NCI-H446 treated with DMSO at 0.1 percent for 48 hours (cell line): ENCODE measurements around the gene SH3RF2.
"Not testable (repeated sequence)": the region's sequence is repeated elsewhere in the genome, so short reads cannot be mapped to it uniquely, and the experiment has no call there.

Experiments
- DNase-seq: peaks from one replicate; lab custom pipeline; 2025; lab: John Stamatoyannopoulos, UW

SH3RF2 gene

GRCh38 chr5:146007270-146007669 lies 70.9 kb downstream of the SH3RF2 start:
- no peak for DNase-seq

- DNase-seq = no peak
These were observed 71.6 kb downstream of the SH3RF2 start for GRCh38 chr5:146007989-146008388.

DNA sequence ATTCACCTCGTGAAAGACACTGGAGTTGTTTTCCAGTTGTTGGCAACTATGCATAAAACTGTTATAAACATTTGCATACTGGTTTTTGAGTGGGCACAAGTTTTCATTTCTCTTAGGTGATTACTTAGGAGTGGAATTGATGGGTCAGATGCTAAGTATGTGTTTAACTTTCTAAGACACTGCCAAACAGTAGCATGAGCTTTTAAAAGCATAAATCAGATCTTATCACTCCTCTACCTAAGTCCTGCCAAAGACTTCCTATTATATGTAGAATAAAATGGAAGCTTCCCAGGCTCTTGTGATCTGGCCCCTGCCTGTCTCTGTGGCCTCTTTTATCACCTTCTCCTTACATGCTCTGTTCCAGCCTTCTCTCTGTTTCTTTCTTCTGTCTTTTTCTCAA lies 72.6 kb downstream of the SH3RF2 start:
- no peak for DNase-seq

DNA sequence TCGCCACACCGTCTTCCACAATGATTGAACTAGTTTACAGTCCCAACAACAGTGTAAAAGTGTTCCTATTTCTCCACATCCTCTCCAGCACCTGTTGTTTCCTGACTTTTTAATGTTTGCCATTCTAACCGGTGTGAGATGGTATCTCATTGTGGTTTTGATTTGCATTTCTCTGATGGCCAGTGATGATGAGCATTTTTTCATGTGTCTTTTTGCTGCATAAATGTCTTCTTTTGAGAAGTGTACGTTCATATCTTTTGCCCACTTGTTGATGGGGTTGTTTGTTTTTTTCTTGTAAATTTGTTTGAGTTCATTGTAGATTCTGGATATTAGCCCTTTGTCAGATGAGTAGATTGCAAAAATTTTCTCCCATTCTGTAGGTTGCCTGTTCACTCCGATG lies 74.1 kb downstream of the SH3RF2 start:
- not testable (repeated sequence) for DNase-seq

GRCh38 chr5:146013761-146014160 lies 77.4 kb downstream of the SH3RF2 start:
- DNase-seq = no peak

GRCh38 chr5:146015001-146015400 lies 78.6 kb downstream of the SH3RF2 start:
- DNase-seq = no peak

DNA sequence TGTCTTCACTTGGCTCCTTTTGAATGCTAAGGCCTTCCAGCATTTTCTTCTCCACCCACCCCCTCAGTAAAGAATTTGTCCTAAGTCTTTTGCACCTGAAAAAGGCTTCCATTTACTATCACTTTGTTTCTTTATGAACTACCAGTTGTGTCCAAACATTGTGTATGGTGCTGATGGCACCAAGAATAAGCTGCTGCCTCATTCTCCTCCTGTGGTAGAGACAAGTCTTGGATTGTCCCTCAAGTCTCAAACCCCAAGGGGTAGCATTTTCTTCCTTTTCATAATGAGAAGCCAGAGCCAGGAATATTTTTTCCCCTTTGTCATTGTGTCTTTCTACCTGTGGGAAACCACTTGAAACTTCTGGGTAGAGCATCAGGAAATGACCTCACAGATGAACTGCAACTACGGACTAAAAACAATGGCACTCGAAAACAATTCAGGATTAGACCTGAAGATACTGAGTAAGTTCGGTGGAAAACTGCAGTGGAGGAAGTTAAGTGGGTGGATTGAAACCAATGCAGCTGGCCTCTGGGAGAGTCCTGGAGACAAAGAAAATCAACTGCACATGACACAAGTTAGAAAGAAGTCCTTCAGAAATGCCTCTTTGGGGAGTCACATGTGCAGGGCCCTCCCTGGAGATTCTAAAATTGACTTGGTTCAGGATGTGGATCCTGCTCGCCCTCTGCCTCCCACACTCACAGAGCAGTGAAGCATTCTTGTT lies 80.5 kb downstream of the SH3RF2 start:
- DNase-seq = no peak

GRCh38 chr5:146018514-146019375 lies 82.4 kb downstream of the SH3RF2 start:
- no peak for DNase-seq

DNA sequence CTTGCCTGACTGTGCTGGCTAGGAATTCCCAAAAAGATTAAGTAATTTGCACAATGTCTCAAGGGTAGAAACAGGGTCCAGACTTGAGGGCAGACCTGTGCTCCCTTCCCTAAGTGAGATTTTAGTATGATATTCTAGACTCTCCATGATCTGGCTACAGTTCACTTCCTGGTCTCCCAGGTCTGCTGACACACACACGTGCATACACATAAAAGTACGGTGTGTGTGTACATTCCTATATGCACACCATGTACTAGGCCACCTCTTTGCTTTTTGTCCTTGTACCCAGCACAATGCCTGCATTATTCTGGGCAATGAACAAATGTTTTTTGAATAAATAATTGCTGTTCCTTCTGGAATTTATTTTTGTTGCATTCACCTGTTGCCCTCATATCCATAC lies 83.7 kb downstream of the SH3RF2 start:
- DNase-seq = no peak

- DNase-seq = no peak
These were observed 87.7 kb downstream of the SH3RF2 start for GRCh38 chr5:146024034-146024433.

DNA sequence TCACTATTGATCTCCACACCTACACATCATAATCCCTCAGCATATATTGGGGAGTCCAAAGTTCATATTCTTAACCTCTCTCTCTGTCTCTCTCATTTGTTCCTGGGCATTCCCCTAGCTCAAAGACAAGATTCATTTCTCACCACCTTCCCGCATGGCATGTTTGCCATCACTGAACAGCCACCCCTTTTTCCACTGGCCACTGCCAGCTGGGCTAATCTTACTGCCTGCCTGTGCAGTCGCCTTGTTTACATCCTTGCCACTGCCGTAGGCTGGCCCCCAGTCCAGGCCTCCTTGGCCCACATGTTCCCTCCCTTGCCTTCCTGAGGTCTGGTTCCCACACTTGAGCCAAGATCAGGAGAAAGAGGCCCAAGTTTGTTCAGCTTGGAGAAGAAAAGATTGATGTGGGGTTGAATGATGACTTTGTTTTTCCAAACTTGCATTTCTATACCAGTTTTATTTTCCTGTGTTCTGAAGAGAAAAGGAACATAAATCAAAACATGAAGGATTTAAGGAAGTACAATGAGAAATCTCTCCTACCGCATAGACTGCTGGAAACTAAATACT lies 88.8 kb downstream of the SH3RF2 start:
- DNase-seq = no peak

- DNase-seq = no peak
These were observed 89.3 kb downstream of the SH3RF2 start for GRCh38 chr5:146025681-146026080.

DNA sequence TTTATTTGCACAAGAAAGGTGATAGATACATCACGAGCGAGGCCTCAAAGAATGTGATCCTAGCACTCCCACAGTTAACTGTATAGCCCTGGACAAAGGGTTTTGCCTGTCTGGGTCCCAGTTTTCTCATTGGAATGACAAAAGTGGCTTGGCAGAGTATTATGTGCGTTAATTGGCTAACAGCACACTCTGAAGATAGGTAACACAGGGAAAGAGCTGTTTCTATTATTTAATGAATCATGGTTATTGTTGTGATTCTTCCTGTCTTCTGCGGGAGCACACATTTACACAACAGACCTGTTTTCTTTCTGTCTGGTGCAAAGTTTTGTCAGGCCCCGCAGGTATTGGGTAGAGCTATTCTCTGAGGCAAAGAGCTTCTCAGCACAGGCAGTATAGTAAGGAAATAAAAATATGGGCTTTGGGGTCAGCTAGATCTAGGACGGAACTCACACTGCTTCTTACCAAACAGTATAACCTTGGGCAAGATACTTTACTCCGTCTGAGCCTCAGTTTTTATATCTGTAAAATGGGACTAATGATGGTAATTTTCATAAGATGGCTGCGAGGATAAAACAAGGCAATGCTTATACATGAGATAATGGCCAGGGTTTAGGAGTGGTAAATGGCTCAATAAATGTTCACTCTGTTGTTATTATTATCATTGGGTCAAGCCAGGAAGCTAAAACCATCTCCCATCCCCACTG lies 90.1 kb downstream of the SH3RF2 start:
- DNase-seq = no peak

- DNase-seq = no peak
These were observed 91.4 kb downstream of the SH3RF2 start for GRCh38 chr5:146027751-146028150.

DNA sequence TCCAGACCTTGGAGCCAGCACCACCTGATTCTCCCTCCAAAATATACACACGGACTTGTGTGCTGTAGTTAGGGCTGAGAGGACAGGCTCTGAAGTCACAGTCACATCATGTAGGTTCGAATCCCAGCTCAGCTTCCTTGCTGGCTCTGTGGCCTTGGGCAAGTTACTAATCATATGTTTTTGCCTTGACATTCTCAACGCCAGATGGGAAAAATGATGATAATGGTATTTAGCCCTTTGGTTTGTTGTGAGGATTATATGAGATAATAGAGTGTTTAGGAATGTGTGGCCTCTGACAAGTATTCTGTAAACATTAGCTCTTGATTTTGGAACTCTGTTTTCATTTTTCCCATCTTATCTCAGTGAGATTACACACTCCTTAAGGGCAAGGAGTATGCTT lies 96.5 kb downstream of the SH3RF2 start:
- DNase-seq = no peak

DNA sequence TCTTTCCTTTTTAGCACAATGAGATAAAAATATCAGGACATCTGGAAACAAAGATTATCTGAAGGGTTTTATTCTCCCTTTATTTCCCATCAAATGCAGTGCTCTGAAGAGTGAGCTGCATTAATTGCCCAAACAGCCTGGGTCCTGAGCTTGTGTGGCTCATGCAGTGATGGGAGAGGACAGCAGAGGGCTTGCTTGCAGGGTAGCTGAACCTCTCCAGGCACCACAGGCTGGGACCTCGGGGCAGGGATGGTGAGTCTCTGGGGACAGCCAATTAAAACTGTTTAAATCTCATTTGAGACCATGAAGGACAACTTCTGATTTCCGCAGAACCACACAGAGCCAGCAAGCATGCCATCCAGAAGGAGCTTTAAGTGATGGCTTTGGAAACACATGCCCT lies 97.7 kb downstream of the SH3RF2 start:
- DNase-seq = no peak

- DNase-seq = no peak
These were observed 98.2 kb downstream of the SH3RF2 start for GRCh38 chr5:146034605-146035004.

- DNase-seq = no peak
These were observed 103.0 kb downstream of the SH3RF2 start for GRCh38 chr5:146039420-146039819.

GRCh38 chr5:146040527-146040926 lies 104.1 kb downstream of the SH3RF2 start:
- DNase-seq = no peak

DNA sequence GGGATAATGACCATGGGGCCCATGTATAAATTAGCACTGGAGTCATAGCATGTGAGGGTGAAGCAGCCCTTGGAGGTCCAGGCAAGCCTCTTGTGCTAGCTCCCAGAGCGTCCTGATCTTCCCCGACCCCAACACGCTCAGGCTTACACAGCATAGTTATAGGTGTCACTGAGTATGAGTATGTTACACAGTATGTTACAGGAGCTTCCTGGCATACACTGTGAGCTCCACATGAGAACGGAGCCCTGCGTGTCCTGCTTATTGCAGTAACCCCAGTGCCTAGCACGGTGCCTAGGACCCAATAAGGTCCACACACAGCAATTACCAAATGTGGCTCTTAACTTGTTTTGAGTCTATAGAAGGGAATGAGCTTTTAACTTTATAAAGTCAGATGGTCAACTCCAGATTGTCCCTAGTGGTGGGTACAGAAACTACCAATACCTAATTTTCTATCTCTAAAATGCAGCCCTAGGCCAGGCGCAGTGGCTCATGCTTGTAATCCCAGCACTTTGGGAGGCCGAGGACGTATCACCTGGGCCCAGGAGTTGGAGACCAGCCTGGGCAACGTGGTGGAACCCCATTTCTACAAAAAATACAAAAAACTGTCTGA lies 104.9 kb downstream of the SH3RF2 start:
- DNase-seq = no peak

GRCh38 chr5:146042628-146043279 lies 106.4 kb downstream of the SH3RF2 start:
- peak; percentile 20 for DNase-seq
